Limb (tissue), 2 donors: ENCODE results near the gene PPM1B.
"Not testable (repeated sequence)": the region's sequence is repeated elsewhere in the genome, so short reads cannot be mapped to it uniquely, and the experiment has no call there.

ENCODE experiments used
- DNase-seq, 2 donors: peaks; one replicate each; pipeline ENCODE4 v3.0.0-alpha.2; 2016; ENCODE audit errors: extremely low spot score in 2 of 2

PPM1B gene

GRCh38 chr2:44250376-44250775, 81.7 kb downstream of the PPM1B start:
- no peak for DNase-seq

- DNase-seq = no peak
Observed at GRCh38 chr2:44254023-44254422, 85.3 kb downstream of the PPM1B start.

GRCh38 chr2:44255704-44256103, 87.0 kb downstream of the PPM1B start:
- not testable (repeated sequence) for DNase-seq

GRCh38 chr2:44257802-44258201, 89.1 kb downstream of the PPM1B start:
- not testable (repeated sequence) for DNase-seq

GRCh38 chr2:44267269-44267795, 98.7 kb downstream of the PPM1B start:
- no peak for DNase-seq

GRCh38 chr2:44267796-44268648, 99.3 kb downstream of the PPM1B start:
- no peak for DNase-seq

- DNase-seq = no peak
Observed at GRCh38 chr2:44269831-44270230, 101.2 kb downstream of the PPM1B start.

GRCh38 chr2:44271296-44271695, 102.6 kb downstream of the PPM1B start:
- no peak for DNase-seq

GRCh38 chr2:44273076-44273475, 104.4 kb downstream of the PPM1B start:
- no peak for DNase-seq

GRCh38 chr2:44273596-44273995, 104.9 kb downstream of the PPM1B start:
- no peak for DNase-seq

GRCh38 chr2:44275927-44276303, 107.2 kb downstream of the PPM1B start:
- no peak for DNase-seq

GRCh38 chr2:44277541-44277940, 108.9 kb downstream of the PPM1B start:
- no peak for DNase-seq

GRCh38 chr2:44280869-44281268, 112.2 kb downstream of the PPM1B start:
- DNase-seq = no peak
